ENCODE data around the gene NUP43.
A peak's percentile ranks its signal among the peaks of the same experiment; 100 is the strongest.

NUP43 gene

GRCh38 chr6:149711711-149712110, 34.6 kb downstream of the NUP43 start:
- no peak for DNase-seq
- TF ChIP-seq CTCF (IDR thresholded peaks at IDR 0.05; ENCODE audit: borderline replicate concordance, extremely low read depth, low read length, poor library complexity, severe bottlenecking) (no peak), EZH2 (IDR thresholded peaks at IDR 0.05; ENCODE audit: borderline replicate concordance, low read depth, low read length, severe bottlenecking) (no peak)
- peaks cover 10% of the 10 kb centered on the region for H3K36me3 ChIP-seq (ENCODE audit: insufficient read depth, low read length)
- H3K79me2 ChIP-seq (ENCODE audit: insufficient read depth, low read length), result peaks cover 98% of the 10 kb centered on the region
- no peak for ATAC-seq (ENCODE audit: insufficient read depth, low read depth)
- H3K27me3 ChIP-seq (ENCODE audit: insufficient read depth, low read length, poor library complexity), result no peaks in the 10 kb centered on the region
- no peaks in the 10 kb centered on the region for H3K9me3 ChIP-seq (ENCODE audit: insufficient read depth, low read length, severe bottlenecking)
- 0 out of 2 replicates have a peak overlapping the region, but pooled peaks have one; percentile 22 for H3K4me2 ChIP-seq (ENCODE audit: insufficient read depth, low read length)
- H3K4me1 ChIP-seq (ENCODE audit: insufficient read depth, low read length), result peaks cover 20% of the 10 kb centered on the region
- H2AFZ ChIP-seq (ENCODE audit: low read depth, low read length), result no peak overlapping the region
- H3K4me3 ChIP-seq (ENCODE audit: low read depth in 1 of 2, low read length in 2 of 2), result no peak overlapping the region
- H3K27ac ChIP-seq (ENCODE audit: low read length), result no peak overlapping the region
- peaks cover 56% of the 10 kb centered on the region; the same call in 1 of the 2 replicates for H4K20me1 ChIP-seq (ENCODE audit: insufficient read depth, low read length)
- H3K9ac ChIP-seq (ENCODE audit: low read depth, low read length), result no peak overlapping the region

- no peaks in the 10 kb centered on the region for H3K9me3 ChIP-seq (ENCODE audit: insufficient read depth, low read length, severe bottlenecking)
- H4K20me1 ChIP-seq (ENCODE audit: insufficient read depth, low read length), result peaks cover 62% of the 10 kb centered on the region
- H3K79me2 ChIP-seq (ENCODE audit: insufficient read depth, low read length), result peaks cover 96% of the 10 kb centered on the region
- H3K36me3 ChIP-seq (ENCODE audit: insufficient read depth, low read length), result peaks cover 62% of the 10 kb centered on the region
- no peak overlapping the region for H3K4me2 ChIP-seq (ENCODE audit: insufficient read depth, low read length)
- no peak overlapping the region for H3K9ac ChIP-seq (ENCODE audit: low read depth, low read length)
- no peak for TF ChIP-seq EZH2 (IDR thresholded peaks at IDR 0.05; ENCODE audit: borderline replicate concordance, low read depth, low read length, severe bottlenecking)
- TF ChIP-seq CTCF (IDR thresholded peaks at IDR 0.05; ENCODE audit: borderline replicate concordance, extremely low read depth, low read length, poor library complexity, severe bottlenecking), result no peak
- no peaks in the 10 kb centered on the region for H3K4me1 ChIP-seq (ENCODE audit: insufficient read depth, low read length)
- DNase-seq, result no peak
- no peak for ATAC-seq (ENCODE audit: insufficient read depth, low read depth)
- no peak overlapping the region for H3K4me3 ChIP-seq (ENCODE audit: low read depth in 1 of 2, low read length in 2 of 2)
- H3K27ac ChIP-seq (ENCODE audit: low read length), result no peak overlapping the region
- no peak overlapping the region for H2AFZ ChIP-seq (ENCODE audit: low read depth, low read length)
- H3K27me3 ChIP-seq (ENCODE audit: insufficient read depth, low read length, poor library complexity), result no peaks in the 10 kb centered on the region
Measured at GRCh38 chr6:149701714-149702113, 44.6 kb downstream of the NUP43 start.

- DNase-seq (no peak), ATAC-seq (ENCODE audit: insufficient read depth, low read depth) (no peak)
- peaks cover 97% of the 10 kb centered on the region for H3K79me2 ChIP-seq (ENCODE audit: insufficient read depth, low read length)
- no peak overlapping the region for H2AFZ ChIP-seq (ENCODE audit: low read depth, low read length)
- no peak overlapping the region for H3K27ac ChIP-seq (ENCODE audit: low read length)
- H3K4me3 ChIP-seq (ENCODE audit: low read depth in 1 of 2, low read length in 2 of 2), result no peak overlapping the region
- H4K20me1 ChIP-seq (ENCODE audit: insufficient read depth, low read length), result peaks cover 55% of the 10 kb centered on the region
- no peaks in the 10 kb centered on the region for H3K27me3 ChIP-seq (ENCODE audit: insufficient read depth, low read length, poor library complexity)
- no peaks in the 10 kb centered on the region for H3K9me3 ChIP-seq (ENCODE audit: insufficient read depth, low read length, severe bottlenecking)
- no peak overlapping the region for H3K4me2 ChIP-seq (ENCODE audit: insufficient read depth, low read length)
- H3K36me3 ChIP-seq (ENCODE audit: insufficient read depth, low read length), result peaks cover 78% of the 10 kb centered on the region
- H3K4me1 ChIP-seq (ENCODE audit: insufficient read depth, low read length), result no peaks in the 10 kb centered on the region
- no peak overlapping the region for H3K9ac ChIP-seq (ENCODE audit: low read depth, low read length)
- TF ChIP-seq CTCF (IDR thresholded peaks at IDR 0.05; ENCODE audit: borderline replicate concordance, extremely low read depth, low read length, poor library complexity, severe bottlenecking) (no peak), EZH2 (IDR thresholded peaks at IDR 0.05; ENCODE audit: borderline replicate concordance, low read depth, low read length, severe bottlenecking) (no peak)
Measured at GRCh38 chr6:149699150-149699549, 47.2 kb downstream of the NUP43 start.

GRCh38 chr6:149698175-149698574, 48.2 kb downstream of the NUP43 start:
- no peak overlapping the region for H2AFZ ChIP-seq (ENCODE audit: low read depth, low read length)
- ATAC-seq (ENCODE audit: insufficient read depth, low read depth), result no peak
- no peak overlapping the region for H3K4me3 ChIP-seq (ENCODE audit: low read depth in 1 of 2, low read length in 2 of 2)
- TF ChIP-seq EZH2 (IDR thresholded peaks at IDR 0.05; ENCODE audit: borderline replicate concordance, low read depth, low read length, severe bottlenecking) (no peak), CTCF (IDR thresholded peaks at IDR 0.05; ENCODE audit: borderline replicate concordance, extremely low read depth, low read length, poor library complexity, severe bottlenecking) (no peak)
- DNase-seq, result no peak
- H3K36me3 ChIP-seq (ENCODE audit: insufficient read depth, low read length), result peaks cover 80% of the 10 kb centered on the region
- no peaks in the 10 kb centered on the region for H3K9me3 ChIP-seq (ENCODE audit: insufficient read depth, low read length, severe bottlenecking)
- H3K4me1 ChIP-seq (ENCODE audit: insufficient read depth, low read length), result no peaks in the 10 kb centered on the region
- H3K4me2 ChIP-seq (ENCODE audit: insufficient read depth, low read length), result no peak overlapping the region
- H3K27me3 ChIP-seq (ENCODE audit: insufficient read depth, low read length, poor library complexity), result no peaks in the 10 kb centered on the region
- peaks cover 46% of the 10 kb centered on the region for H4K20me1 ChIP-seq (ENCODE audit: insufficient read depth, low read length)
- H3K9ac ChIP-seq (ENCODE audit: low read depth, low read length), result no peak overlapping the region
- H3K27ac ChIP-seq (ENCODE audit: low read length), result no peak overlapping the region
- peaks cover 96% of the 10 kb centered on the region for H3K79me2 ChIP-seq (ENCODE audit: insufficient read depth, low read length)

All from DND-41 (cell line).